ENCODE measurements around the gene F2.

The F2 gene

DNA sequence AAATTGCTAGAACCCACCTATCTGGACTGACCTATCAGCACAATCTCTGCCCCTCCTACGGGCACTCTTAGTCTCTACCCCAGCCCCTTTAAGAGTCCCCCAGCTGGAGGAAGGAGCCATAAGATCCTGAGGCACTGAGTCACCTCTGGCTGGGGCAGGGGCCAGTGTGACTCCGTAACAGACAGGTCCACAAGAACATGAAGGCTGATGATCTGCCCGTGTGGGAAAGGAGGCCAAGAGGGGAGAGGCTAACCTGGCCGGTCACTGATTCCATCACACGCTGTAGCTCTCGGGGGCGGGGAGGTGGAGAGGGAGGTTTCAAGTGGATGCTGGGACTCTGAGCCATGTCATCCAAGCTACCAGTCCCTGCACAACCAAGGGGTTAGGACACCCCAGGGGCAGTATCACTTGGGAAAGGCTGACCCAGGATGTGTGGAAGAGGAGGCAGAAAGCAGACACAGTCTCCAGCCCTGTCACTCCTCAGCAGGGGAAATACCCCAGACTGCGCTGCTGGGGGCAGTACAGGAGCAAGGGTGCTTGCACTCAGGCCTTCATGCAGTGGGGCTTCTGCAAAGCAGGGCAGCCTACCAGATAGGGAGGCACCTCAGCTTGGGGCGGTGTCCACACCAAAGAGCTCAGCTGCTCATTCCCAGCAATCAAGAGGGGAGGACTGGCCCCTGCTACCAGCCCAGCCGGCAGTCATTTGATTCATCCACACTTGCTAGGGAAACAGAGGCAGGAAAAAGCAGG lies 40.8 kb upstream of the F2 start:
- Histone ChIP-seq H3K27me3 (ENCODE audit: control insufficient read depth, insufficient read depth, low read length) (no peaks in the 10 kb centered on the region), H3K36me3 (ENCODE audit: control insufficient read depth, insufficient read depth, low read length) (peaks cover 26% of the 10 kb centered on the region), H3K9me3 (ENCODE audit: control insufficient read depth, insufficient read depth, low read length) (no peaks in the 10 kb centered on the region), H3K9ac (ENCODE audit: low read depth, low read length) (no peak overlapping the region), H3K4me3 (ENCODE audit: low read depth, low read length) (no peak overlapping the region), H3K4me1 (ENCODE audit: control insufficient read depth, insufficient read depth, low read length) (peaks cover 16% of the 10 kb centered on the region)

DNA sequence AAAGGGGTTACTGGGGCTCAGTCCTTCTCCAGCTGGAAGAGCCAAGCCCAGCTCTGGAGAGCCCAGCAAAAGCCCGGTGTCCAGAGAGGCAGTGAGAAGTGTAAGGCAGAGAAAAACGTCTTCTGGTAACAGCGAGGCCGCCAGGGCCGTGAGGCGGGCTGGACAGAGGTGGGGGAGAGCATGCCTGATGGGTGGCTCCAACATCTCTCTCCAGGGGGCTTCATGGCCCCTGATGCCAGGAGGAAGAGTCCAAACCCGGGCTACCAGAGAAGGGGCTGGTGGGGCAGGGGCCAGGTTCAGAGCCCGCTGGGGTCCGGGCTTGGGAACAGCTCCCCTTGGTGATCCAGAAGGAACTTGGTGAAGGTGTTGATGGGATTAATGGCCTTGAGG lies 40.3 kb upstream of the F2 start:
- Histone ChIP-seq H3K36me3 (ENCODE audit: control insufficient read depth, insufficient read depth, low read length) (peaks cover 26% of the 10 kb centered on the region), H3K4me3 (ENCODE audit: low read depth, low read length) (no peak overlapping the region), H3K27me3 (ENCODE audit: control insufficient read depth, insufficient read depth, low read length) (no peaks in the 10 kb centered on the region), H3K4me1 (ENCODE audit: control insufficient read depth, insufficient read depth, low read length) (peaks cover 16% of the 10 kb centered on the region), H3K9me3 (ENCODE audit: control insufficient read depth, insufficient read depth, low read length) (no peaks in the 10 kb centered on the region), H3K9ac (ENCODE audit: low read depth, low read length) (no peak overlapping the region)

DNA sequence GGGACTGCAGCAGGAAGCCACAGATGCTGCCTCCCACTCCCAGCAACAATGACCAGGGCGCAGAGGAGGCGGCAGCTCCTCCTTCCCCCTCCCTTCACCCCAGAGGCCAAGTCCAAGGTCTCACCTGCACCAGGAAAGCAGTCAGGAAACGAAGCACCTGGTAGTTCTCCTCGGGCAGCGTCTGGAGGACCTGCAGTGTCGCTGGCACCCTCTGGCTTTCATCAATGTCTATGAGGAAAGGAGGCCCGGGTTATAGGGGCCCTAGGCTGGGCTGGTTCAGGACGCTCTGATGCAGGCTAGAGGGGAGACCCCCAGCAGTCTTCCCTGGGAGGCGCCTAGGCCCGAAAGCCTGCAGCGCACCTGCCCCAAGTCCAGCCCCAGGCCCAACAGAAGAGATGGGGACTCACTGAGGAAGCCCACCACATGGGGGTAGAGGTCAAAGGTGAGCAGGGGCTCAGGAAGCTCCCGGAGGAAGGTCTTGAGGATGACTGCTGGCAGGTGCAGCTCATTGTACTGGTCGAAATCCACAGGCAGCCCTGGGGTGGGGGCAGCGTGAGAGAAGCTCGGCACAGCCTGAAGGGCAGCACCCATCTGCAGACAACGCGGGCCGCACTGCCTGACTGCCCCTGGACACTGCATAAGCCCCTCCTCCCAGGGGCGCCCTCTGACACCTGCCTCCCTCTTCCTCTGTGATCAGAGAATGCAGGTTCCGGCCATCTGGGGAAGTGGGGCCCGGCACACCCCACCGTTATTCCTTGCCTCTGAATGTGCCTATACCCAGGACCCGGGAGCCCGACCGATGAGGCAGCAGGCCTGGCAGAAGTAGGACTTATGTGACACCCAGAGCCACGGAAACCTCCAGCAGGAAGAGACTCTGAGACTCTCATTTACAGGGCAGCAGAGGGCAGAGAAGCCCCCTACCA lies 39.5 kb upstream of the F2 start:
- H3K9me3 ChIP-seq (ENCODE audit: control insufficient read depth, insufficient read depth, low read length): no peaks in the 10 kb centered on the region

DNA sequence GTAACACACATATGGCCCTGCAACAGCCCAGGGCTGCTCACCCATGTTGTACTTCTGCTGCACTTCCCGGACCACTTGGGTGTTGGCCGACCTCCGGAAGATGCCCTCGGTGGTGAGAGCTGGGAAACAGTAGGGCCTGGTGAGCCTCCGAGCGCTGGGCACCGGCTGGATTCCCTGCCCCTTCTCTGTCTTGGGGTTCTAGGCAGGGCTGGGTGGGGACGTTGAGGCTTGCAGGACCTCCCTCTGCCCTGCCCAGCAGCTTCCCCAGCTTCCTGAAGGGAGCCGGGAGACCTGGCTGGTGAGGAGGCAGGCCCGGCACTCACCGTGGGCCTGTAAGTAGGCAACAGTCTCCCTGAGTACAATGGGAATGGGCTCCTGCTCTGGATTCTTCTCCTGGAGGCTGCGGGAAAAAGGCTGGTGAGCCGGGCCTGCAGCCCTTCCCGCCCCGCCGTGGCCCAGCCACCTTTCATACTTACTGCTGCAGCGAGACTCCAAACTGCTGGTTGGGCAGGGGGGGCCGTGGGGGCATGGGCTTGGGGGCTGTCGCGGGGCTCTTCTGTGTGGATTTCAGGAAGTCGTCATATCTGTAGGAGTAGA lies 38.8 kb upstream of the F2 start:
- H3K27me3 ChIP-seq (ENCODE audit: control insufficient read depth, insufficient read depth, low read length): no peaks in the 10 kb centered on the region
- no peak overlapping the region for H3K9ac ChIP-seq (ENCODE audit: low read depth, low read length)
- no peak overlapping the region for H3K4me3 ChIP-seq (ENCODE audit: low read depth, low read length)
- H3K36me3 ChIP-seq (ENCODE audit: control insufficient read depth, insufficient read depth, low read length): peaks cover 26% of the 10 kb centered on the region
- H3K4me1 ChIP-seq (ENCODE audit: control insufficient read depth, insufficient read depth, low read length): peaks cover 5% of the 10 kb centered on the region
- no peaks in the 10 kb centered on the region for H3K9me3 ChIP-seq (ENCODE audit: control insufficient read depth, insufficient read depth, low read length)

More for the DNA sequence above, 39.5 kb upstream of the F2 start:
- no peak overlapping the region for H3K4me3 ChIP-seq (ENCODE audit: low read depth, low read length)
- peaks cover 26% of the 10 kb centered on the region for H3K36me3 ChIP-seq (ENCODE audit: control insufficient read depth, insufficient read depth, low read length)
- H3K9ac ChIP-seq (ENCODE audit: low read depth, low read length): no peak overlapping the region
- H3K4me1 ChIP-seq (ENCODE audit: control insufficient read depth, insufficient read depth, low read length): peaks cover 10% of the 10 kb centered on the region
- no peaks in the 10 kb centered on the region for H3K27me3 ChIP-seq (ENCODE audit: control insufficient read depth, insufficient read depth, low read length)

DNA sequence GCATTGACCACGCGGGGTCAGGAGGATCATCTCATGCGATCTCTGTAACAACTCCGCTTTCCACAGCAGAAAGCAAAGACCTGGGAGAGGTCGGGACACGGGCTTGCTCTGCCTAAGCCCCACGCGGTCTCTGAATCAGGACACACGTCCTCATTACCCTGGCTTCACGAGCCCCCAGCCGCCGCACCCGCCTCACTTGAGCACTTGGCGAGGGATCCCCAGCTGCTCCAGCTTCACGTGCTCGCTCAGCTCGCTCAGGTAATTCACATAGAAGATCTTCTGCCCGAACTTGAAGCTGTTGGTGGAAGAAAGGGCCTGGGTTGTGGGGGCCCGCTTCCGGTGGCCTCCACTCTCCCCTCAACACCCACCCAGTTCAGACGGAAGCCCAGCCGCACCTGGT lies 38.2 kb upstream of the F2 start:
- H3K4me1 ChIP-seq (ENCODE audit: control insufficient read depth, insufficient read depth, low read length): no peaks in the 10 kb centered on the region
- H3K4me3 ChIP-seq (ENCODE audit: low read depth, low read length): no peak overlapping the region

DNA sequence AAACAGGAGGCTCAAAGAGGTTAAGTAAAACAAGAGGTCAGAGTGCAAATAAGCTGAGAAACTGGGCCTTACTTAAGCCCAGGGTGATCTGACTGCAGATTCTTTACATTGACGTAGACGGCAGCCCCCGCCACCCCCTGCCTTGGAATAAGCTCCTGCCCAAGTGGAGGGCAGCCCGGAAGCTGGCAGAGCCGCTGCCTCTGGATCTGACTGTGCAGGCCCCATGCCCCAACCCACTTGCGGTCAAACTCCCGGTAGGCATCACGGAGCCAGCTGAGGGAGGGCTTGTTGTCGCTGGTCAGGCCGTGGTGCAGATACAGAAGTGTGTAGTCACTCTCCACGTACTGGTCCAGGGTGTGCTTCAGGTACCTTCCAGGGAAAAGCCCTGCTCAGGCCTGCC lies 37.2 kb upstream of the F2 start:
- H3K9ac ChIP-seq (ENCODE audit: low read depth, low read length): no peak overlapping the region

More for the DNA sequence above, 38.2 kb upstream of the F2 start:
- Histone ChIP-seq H3K36me3 (ENCODE audit: control insufficient read depth, insufficient read depth, low read length) (peaks cover 26% of the 10 kb centered on the region), H3K9me3 (ENCODE audit: control insufficient read depth, insufficient read depth, low read length) (no peaks in the 10 kb centered on the region), H3K27me3 (ENCODE audit: control insufficient read depth, insufficient read depth, low read length) (no peaks in the 10 kb centered on the region), H3K9ac (ENCODE audit: low read depth, low read length) (no peak overlapping the region)

DNA sequence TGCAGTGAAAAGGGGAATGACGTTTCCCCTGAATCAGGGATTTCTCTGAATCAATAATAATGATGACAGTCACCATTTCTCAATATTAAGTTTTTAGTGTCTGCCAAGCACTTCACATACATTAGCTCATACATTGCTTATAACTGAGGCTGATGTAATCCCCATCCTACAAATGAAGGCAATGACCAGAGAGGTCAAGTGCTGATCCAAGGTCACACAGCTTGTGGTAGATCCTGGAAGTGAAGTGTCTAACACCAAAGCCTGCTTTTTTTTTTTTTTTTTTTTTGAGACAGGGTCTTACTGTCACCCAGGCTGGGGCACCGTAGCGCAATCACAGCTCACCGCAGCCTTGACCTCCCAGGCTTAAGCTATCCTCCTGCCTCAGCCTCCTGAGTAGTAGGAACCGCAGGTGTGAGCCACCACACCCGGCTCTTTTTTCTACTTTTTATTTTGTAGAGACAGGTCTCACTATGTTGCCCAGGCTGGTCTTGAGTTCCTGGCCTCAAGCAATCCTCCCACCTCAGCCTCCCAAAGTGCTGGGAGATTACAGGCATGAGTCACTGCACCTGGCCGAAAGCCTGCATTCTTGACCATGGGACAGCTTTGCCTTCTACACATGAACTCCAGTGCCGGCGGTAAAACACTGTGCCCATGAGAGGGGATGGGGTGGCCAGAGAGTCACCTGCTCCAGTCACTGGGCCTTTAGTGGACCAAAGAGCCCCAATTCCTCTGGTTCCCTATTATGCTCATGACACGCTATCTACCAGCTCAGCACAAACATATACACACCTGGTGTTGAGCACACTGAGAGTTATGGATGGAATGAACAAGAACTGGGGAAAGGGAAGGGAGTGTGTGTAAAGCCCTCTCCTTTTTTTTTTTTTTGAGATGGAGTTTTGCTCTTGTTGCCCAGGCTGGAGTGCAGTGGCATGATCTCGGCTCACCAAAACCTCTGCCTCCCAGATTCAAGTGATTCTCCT lies 36.0 kb upstream of the F2 start:
- peaks cover 34% of the 10 kb centered on the region for H3K36me3 ChIP-seq (ENCODE audit: control insufficient read depth, insufficient read depth, low read length)
- H3K4me3 ChIP-seq (ENCODE audit: low read depth, low read length): no peak overlapping the region
- no peaks in the 10 kb centered on the region for H3K27me3 ChIP-seq (ENCODE audit: control insufficient read depth, insufficient read depth, low read length)
- H3K4me1 ChIP-seq (ENCODE audit: control insufficient read depth, insufficient read depth, low read length): no peaks in the 10 kb centered on the region
- no peaks in the 10 kb centered on the region for H3K9me3 ChIP-seq (ENCODE audit: control insufficient read depth, insufficient read depth, low read length)
- no peak overlapping the region for H3K9ac ChIP-seq (ENCODE audit: low read depth, low read length)

More for the DNA sequence above, 37.2 kb upstream of the F2 start:
- Histone ChIP-seq H3K36me3 (ENCODE audit: control insufficient read depth, insufficient read depth, low read length) (peaks cover 27% of the 10 kb centered on the region), H3K4me1 (ENCODE audit: control insufficient read depth, insufficient read depth, low read length) (no peaks in the 10 kb centered on the region), H3K4me3 (ENCODE audit: low read depth, low read length) (no peak overlapping the region), H3K27me3 (ENCODE audit: control insufficient read depth, insufficient read depth, low read length) (no peaks in the 10 kb centered on the region), H3K9me3 (ENCODE audit: control insufficient read depth, insufficient read depth, low read length) (no peaks in the 10 kb centered on the region)

DNA sequence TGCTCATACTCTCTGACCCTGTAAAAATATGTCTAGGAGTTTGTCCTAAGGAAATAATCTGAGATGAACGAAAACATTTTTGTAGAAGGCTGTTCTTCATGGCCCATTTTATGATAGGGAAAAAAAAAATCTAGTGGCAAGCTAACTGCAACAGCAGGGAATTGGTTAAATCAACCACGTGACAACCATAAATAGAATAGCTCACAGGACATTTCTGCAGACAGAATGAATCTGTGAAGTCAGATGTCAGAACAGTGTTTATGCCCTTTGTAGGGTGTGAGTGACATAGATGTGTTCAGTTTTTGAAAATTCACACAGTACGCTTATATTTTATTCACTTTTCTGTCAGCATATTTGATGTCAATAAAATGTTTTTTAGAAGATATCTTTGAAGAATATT lies 34.6 kb upstream of the F2 start:
- H3K4me3 ChIP-seq (ENCODE audit: low read depth, low read length): no peak overlapping the region
- no peaks in the 10 kb centered on the region for H3K4me1 ChIP-seq (ENCODE audit: control insufficient read depth, insufficient read depth, low read length)
- peaks cover 21% of the 10 kb centered on the region for H3K36me3 ChIP-seq (ENCODE audit: control insufficient read depth, insufficient read depth, low read length)
- no peak overlapping the region for H3K9ac ChIP-seq (ENCODE audit: low read depth, low read length)
- no peaks in the 10 kb centered on the region for H3K27me3 ChIP-seq (ENCODE audit: control insufficient read depth, insufficient read depth, low read length)
- no peaks in the 10 kb centered on the region for H3K9me3 ChIP-seq (ENCODE audit: control insufficient read depth, insufficient read depth, low read length)

DNA sequence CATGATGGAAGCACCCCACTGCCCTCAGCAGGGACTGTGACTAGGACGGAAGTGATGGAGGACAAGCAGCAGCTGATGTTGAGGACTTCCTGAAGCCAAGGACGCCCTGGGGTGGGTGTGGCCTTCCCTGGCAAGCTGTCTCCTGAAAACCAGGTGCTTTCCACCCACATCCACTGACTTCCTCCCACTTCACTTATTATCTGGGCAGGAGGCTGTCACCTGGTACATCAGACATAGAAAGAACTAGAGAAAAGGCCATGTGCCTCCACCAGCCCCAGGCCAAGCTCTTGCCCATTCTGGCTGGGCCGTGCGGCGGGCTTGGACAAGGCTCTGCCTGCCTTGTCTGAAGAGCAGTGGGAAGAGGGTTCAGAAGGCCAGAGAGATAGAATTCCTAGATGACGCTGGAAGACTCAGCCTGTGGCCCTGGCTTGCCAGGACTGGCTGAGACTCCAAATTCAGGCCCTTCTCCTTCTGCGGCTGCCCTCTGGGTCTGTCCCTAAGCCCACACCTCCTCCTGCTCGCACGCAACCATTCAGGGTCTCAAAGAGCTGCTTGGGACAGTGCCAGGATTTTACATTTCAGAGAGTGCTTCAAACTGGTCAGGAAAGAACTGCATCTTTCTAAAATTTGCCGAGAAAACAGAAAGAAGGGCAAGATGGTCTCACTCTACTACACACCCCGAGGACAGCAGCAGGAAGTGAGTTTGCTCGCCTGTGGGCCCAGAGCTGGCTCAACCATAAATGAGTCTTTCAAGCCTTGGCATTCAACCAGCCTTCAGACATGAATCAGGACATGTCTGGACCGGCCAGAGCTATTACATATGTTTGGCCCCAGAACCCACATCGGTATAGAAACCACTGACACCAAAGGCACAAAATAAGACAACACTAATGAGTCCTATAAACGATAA lies 31.9 kb upstream of the F2 start:
- Histone ChIP-seq H3K9me3 (ENCODE audit: control insufficient read depth, insufficient read depth, low read length) (no peaks in the 10 kb centered on the region), H3K9ac (ENCODE audit: low read depth, low read length) (no peak overlapping the region), H3K36me3 (ENCODE audit: control insufficient read depth, insufficient read depth, low read length) (peaks cover 12% of the 10 kb centered on the region), H3K27me3 (ENCODE audit: control insufficient read depth, insufficient read depth, low read length) (no peaks in the 10 kb centered on the region), H3K4me1 (ENCODE audit: control insufficient read depth, insufficient read depth, low read length) (no peaks in the 10 kb centered on the region), H3K4me3 (ENCODE audit: low read depth, low read length) (no peak overlapping the region)

DNA sequence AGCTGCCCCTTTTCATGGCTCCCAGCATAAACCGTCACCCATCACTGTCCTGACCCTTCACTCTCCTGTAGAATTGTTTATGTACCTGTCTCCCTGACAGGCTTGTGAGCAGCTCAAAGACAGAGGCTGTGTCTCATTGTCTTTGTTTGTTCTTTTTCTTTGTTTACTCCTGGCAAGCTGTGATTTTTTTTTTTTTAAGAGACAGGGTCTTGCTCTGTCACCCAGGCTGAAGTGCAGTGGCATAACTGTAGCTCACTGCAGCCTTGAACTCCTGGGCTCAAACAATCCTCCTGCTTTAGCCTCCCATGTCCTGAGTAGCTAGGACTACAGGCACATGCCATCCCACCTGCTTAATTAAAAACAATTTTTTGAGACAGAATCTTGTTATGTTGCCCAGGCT lies 28.3 kb upstream of the F2 start:
- Histone ChIP-seq H3K27me3 (ENCODE audit: control insufficient read depth, insufficient read depth, low read length) (no peaks in the 10 kb centered on the region), H3K36me3 (ENCODE audit: control insufficient read depth, insufficient read depth, low read length) (peaks cover 21% of the 10 kb centered on the region), H3K4me1 (ENCODE audit: control insufficient read depth, insufficient read depth, low read length) (no peaks in the 10 kb centered on the region), H3K4me3 (ENCODE audit: low read depth, low read length) (no peak overlapping the region), H3K9me3 (ENCODE audit: control insufficient read depth, insufficient read depth, low read length) (no peaks in the 10 kb centered on the region), H3K9ac (ENCODE audit: low read depth, low read length) (no peak overlapping the region)

Data from iPS-15b (cell line).